Measurements from ENCODE around the gene BATF3.

GRCh38 chr1:212690816-212691403 lies 8.7 kb downstream of the BATF3 start:
- TF ChIP-seq CTCF (IDR thresholded peaks at IDR 0.05) = no peak
- no peak for TF ChIP-seq POLR2A (IDR thresholded peaks at IDR 0.05; ENCODE audit: low read length)
- TF ChIP-seq ELK1 (IDR thresholded peaks at IDR 0.05; ENCODE audit: low read depth, low read length) = no peak
